H9 (cell line): ENCODE results near the gene AQP5. TPM values are rescaled to one million over a fixed set of nuclear protein-coding genes. Genes with fewer than 3 reads are reported as not detected.

Experiments
- DNase-seq: peaks from one replicate; pipeline ENCODE4 v3.0.0-alpha.2; 2017
- H2AFZ ChIP-seq: one replicate; pipeline ENCODE4 v1.6.1; 2013; ENCODE audit warnings: mild to moderate bottlenecking, low read length, control low read depth, moderate library complexity
- H2AK5ac ChIP-seq: 2 replicates; pipeline ENCODE4 v1.6.1; 2013; ENCODE audit warnings: low read length, control low read depth, mixed read lengths; ENCODE audit not compliant: insufficient read length
- H2BK120ac ChIP-seq: one replicate; pipeline ENCODE4 v1.6.1; 2013; ENCODE audit warnings: low read depth, mild to moderate bottlenecking, low read length, control low read depth, inconsistent platforms; ENCODE audit not compliant: poor library complexity, severe bottlenecking
- H2BK12ac ChIP-seq: 2 replicates; pipeline ENCODE4 v1.6.1; 2013; ENCODE audit warnings: low read length, control low read depth, mixed read lengths, low read depth; ENCODE audit not compliant: insufficient read length
- H2BK15ac ChIP-seq: 2 replicates; pipeline ENCODE4 v1.6.1; 2013; ENCODE audit warnings: low read depth, low read length, control low read depth
- H2BK20ac ChIP-seq: one replicate; pipeline ENCODE4 v1.6.1; 2013; ENCODE audit warnings: low read depth, mild to moderate bottlenecking, low read length, control low read depth, inconsistent platforms; ENCODE audit not compliant: poor library complexity, severe bottlenecking
- H2BK5ac ChIP-seq: 2 replicates; pipeline ENCODE4 v1.6.1; 2013; ENCODE audit warnings: low read length, control low read depth, mixed read lengths; ENCODE audit not compliant: insufficient read length
- H3K14ac ChIP-seq: 2 replicates; pipeline ENCODE4 v1.6.1; 2013; ENCODE audit warnings: low read length, control low read depth; ENCODE audit not compliant: insufficient read depth
- H3K18ac ChIP-seq: 2 replicates; pipeline ENCODE4 v1.6.1; 2013; ENCODE audit warnings: low read depth, mild to moderate bottlenecking, mixed read lengths, low read length, control low read depth; ENCODE audit not compliant: insufficient read length
- H3K23ac ChIP-seq: 2 replicates; pipeline ENCODE4 v1.6.1; 2013; ENCODE audit warnings: low read length, control low read depth, mixed read lengths, low read depth; ENCODE audit not compliant: insufficient read length
- H3K23me2 ChIP-seq: 2 replicates; pipeline ENCODE4 v1.6.1; 2013; ENCODE audit warnings: low read depth, mild to moderate bottlenecking, mixed read lengths, low read length, control low read depth; ENCODE audit not compliant: insufficient read length, poor library complexity, severe bottlenecking
- H3K27ac ChIP-seq: 2 replicates; pipeline ENCODE4 v1.5.1; 2013; ENCODE audit warnings: low read length, control low read depth, mixed read lengths, low read depth; ENCODE audit not compliant: insufficient read length
- H3K27me3 ChIP-seq: 2 replicates; pipeline ENCODE4 v1.6.1; 2013; ENCODE audit warnings: low read length, control low read depth, inconsistent platforms; ENCODE audit not compliant: insufficient read depth
- H3K4ac ChIP-seq: 2 replicates; pipeline ENCODE4 v1.6.1; 2013; ENCODE audit warnings: low read depth, mild to moderate bottlenecking, control low read depth, inconsistent platforms, low read length, moderate library complexity
- H3K4me1 ChIP-seq: 2 replicates; pipeline ENCODE4 v1.6.1; 2013; ENCODE audit warnings: low read length, control low read depth, inconsistent platforms; ENCODE audit not compliant: insufficient read depth
- H3K4me2 ChIP-seq: 2 replicates; pipeline ENCODE4 v1.6.1; 2013; ENCODE audit warnings: low read length, control low read depth, mixed read lengths; ENCODE audit not compliant: insufficient read length, insufficient read depth
- H3K56ac ChIP-seq: 2 replicates; pipeline ENCODE4 v1.6.1; 2013; ENCODE audit warnings: low read depth, mild to moderate bottlenecking, mixed read lengths, low read length, control low read depth; ENCODE audit not compliant: insufficient read length
- H3K79me1 ChIP-seq: 2 replicates; pipeline ENCODE4 v1.6.1; 2013; ENCODE audit warnings: low read depth, mild to moderate bottlenecking, moderate library complexity, low read length, control low read depth, inconsistent platforms; ENCODE audit not compliant: insufficient read depth, poor library complexity, severe bottlenecking
- H3K79me2 ChIP-seq: 2 replicates; pipeline ENCODE4 v1.6.1; 2013; ENCODE audit warnings: low read length, control low read depth, inconsistent platforms; ENCODE audit not compliant: insufficient read depth
- H3K9ac ChIP-seq: 2 replicates; pipeline ENCODE4 v1.6.1; 2013; ENCODE audit warnings: low read length, control low read depth, mixed read lengths; ENCODE audit not compliant: insufficient read length; ENCODE audit errors: extremely low read depth
- H3K9me3 ChIP-seq: one replicate; pipeline ENCODE4 v1.6.1; 2013; ENCODE audit warnings: low read depth, low read length, inconsistent platforms; ENCODE audit not compliant: control insufficient read depth
- H3T11ph ChIP-seq: one replicate; pipeline ENCODE4 v1.6.1; 2013; ENCODE audit warnings: mild to moderate bottlenecking, low read length, control low read depth, inconsistent platforms
- H4K20me1 ChIP-seq: one replicate; pipeline ENCODE4 v1.6.1; 2013; ENCODE audit not compliant: control insufficient read depth, insufficient read length, insufficient read depth
- H4K5ac ChIP-seq: 2 replicates; pipeline ENCODE4 v1.6.1; 2013; ENCODE audit warnings: low read depth, mild to moderate bottlenecking, mixed read lengths, low read length, control low read depth; ENCODE audit not compliant: insufficient read length
- H4K8ac ChIP-seq: replicated peaks from 2 replicates; pipeline ENCODE4 v1.6.1; 2013; ENCODE audit warnings: low read length, control low read depth, mixed read lengths, low read depth; ENCODE audit not compliant: insufficient read length
- H4K91ac ChIP-seq: 2 replicates; pipeline ENCODE4 v1.6.1; 2013; ENCODE audit warnings: low read depth, mild to moderate bottlenecking, moderate library complexity, mixed read lengths, low read length, control low read depth; ENCODE audit not compliant: insufficient read length
- H3K27ac Mint-ChIP-seq, 3 experiments: 2 replicates in 2 of 3; 3 replicates in 1 of 3; pipeline ENCODE4 v1.8.0; 2020 to 2021; ENCODE audit warnings: mixed read lengths in 3 of 3, mild to moderate bottlenecking in 1 of 3, moderate library complexity in 1 of 3
- H3K27me3 Mint-ChIP-seq: 2 replicates; pipeline ENCODE4 v1.8.0; 2021; ENCODE audit warnings: low read depth, mild to moderate bottlenecking, moderate library complexity, mixed read lengths
- H3K36me3 Mint-ChIP-seq, 3 experiments: 2 replicates in 2 of 3; 3 replicates in 1 of 3; pipeline ENCODE4 v1.8.0; 2020 to 2021; ENCODE audit warnings: low read depth in 3 of 3, mixed read lengths in 3 of 3; ENCODE audit not compliant: insufficient read depth in 1 of 3
- H3K4me1 Mint-ChIP-seq, 2 experiments: 2 replicates each; pipeline ENCODE4 v1.8.0; 2020; ENCODE audit warnings: mixed read lengths in 2 of 2
- H3K4me3 Mint-ChIP-seq, 2 experiments: 2 replicates in 1 of 2; 3 replicates in 1 of 2; pipeline ENCODE4 v1.8.0; 2020 to 2021; ENCODE audit warnings: mild to moderate bottlenecking in 2 of 2, mixed read lengths in 2 of 2, moderate library complexity in 1 of 2
- H3K9me3 Mint-ChIP-seq, 2 experiments: 2 replicates in 1 of 2; 3 replicates in 1 of 2; pipeline ENCODE4 v1.8.0; 2020; ENCODE audit warnings: mild to moderate bottlenecking in 2 of 2, mixed read lengths in 2 of 2, moderate library complexity in 1 of 2
- WGBS: extraction: QIAGEN DNeasy Blood & Tissue Kit; methylation state at CpG from one replicate; pipeline ENCODE4 v1.1.7; 2013; ENCODE audit warnings: missing lambda C conversion rate, low lambda C conversion rate, mixed read lengths; ENCODE audit not compliant: insufficient read length; ENCODE audit errors: extremely low coverage; 5-methylcytosine and 5-hydroxymethylcytosine counted together
- total RNA-seq: library from RNA; stranded (reverse); gene quantifications from 2 replicates; pipeline ENCODE4 v1.2.1, GENCODE V29; 2021
- TF ChIP-seq, protein P1 (sequence below): fragments of 200-600 bp; sonication (generic); conservative IDR thresholded peaks from 3 replicates; pipeline ENCODE4 v1.8.0; 2021; ENCODE audit warnings: antibody characterized with exemption, mild to moderate bottlenecking

AQP5 gene
- total RNA-seq, 1 experiment from 2014 or later: 2.8 TPM

DNA sequence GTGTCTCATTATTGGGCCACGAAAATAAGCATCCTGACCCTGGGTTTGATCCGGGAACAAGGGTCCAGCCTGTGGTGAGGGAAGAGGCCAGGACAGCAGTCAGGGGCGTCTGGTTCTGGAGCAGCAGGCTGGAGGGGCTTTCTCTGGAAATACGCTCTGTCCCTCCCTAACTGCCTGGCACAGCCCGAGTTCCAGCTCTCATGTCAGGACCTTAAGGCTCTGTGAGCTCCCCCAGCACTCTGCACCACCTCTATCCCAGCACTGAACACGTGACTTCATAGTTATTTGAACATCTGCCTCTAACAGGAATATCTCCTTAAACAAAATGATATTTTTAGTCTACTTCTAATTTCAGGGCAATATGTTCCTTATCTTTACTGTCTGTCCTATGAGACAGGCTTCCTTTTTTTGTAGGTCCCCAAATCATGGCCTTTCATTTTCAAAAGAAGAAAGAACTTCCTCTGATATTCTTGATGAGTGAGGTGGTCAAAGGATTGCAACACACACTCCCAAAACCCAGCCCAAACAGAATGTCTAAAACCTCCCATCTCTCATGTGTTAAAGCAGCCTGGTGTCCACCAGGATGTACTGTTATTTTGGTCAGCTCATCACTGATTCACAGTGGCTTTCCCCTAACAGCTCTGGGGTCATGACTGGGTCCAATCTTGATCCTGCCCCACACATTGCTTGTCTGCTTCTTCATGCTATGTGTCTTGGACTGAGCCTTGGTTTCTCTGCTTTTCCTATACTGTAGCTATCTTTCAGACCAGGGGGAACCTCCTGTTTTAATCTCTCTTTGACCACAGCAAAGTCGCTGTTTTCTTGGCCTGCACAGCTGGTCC, 20.8 kb downstream of the AQP5 start:
- no peak overlapping the region for H3K56ac ChIP-seq
- H3K79me1 ChIP-seq: no peaks in the 10 kb centered on the region
- H3K9me3 ChIP-seq: no peaks in the 10 kb centered on the region
- H3T11ph ChIP-seq: no peak overlapping the region
- H3K79me2 ChIP-seq: no peaks in the 10 kb centered on the region
- H3K4ac ChIP-seq: no peak overlapping the region
- no peak overlapping the region for H2BK120ac ChIP-seq
- Mint-ChIP-seq H3K27me3 (no peaks in the 10 kb centered on the region; the same call in 1 of the 2 replicates), H3K27ac (peak overlapping the region in 2 of 3 experiments; percentile 16 to 19; a peak in 1 of 7 replicates), H3K36me3 (peaks cover 0 to 4% (median 1%) of the 10 kb centered on the region in 3 experiments; a peak in 2 of 7 replicates), H3K4me3 (no peak overlapping the region), H3K4me1 (peaks cover 42 to 53% of the 10 kb centered on the region in 2 experiments), H3K9me3 (no peaks in the 10 kb centered on the region)
- no peak overlapping the region for H3K14ac ChIP-seq
- no peak overlapping the region for H3K23ac ChIP-seq
- H3K9ac ChIP-seq: no peak overlapping the region
- no peak for DNase-seq
- no peak overlapping the region for H2BK5ac ChIP-seq
- no peak overlapping the region for H4K8ac ChIP-seq
- H3K23me2 ChIP-seq: no peaks in the 10 kb centered on the region
- TF ChIP-seq, protein P1, sequence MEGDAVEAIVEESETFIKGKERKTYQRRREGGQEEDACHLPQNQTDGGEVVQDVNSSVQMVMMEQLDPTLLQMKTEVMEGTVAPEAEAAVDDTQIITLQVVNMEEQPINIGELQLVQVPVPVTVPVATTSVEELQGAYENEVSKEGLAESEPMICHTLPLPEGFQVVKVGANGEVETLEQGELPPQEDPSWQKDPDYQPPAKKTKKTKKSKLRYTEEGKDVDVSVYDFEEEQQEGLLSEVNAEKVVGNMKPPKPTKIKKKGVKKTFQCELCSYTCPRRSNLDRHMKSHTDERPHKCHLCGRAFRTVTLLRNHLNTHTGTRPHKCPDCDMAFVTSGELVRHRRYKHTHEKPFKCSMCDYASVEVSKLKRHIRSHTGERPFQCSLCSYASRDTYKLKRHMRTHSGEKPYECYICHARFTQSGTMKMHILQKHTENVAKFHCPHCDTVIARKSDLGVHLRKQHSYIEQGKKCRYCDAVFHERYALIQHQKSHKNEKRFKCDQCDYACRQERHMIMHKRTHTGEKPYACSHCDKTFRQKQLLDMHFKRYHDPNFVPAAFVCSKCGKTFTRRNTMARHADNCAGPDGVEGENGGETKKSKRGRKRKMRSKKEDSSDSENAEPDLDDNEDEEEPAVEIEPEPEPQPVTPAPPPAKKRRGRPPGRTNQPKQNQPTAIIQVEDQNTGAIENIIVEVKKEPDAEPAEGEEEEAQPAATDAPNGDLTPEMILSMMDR: no peak
- H4K20me1 ChIP-seq: no peaks in the 10 kb centered on the region
- no peak overlapping the region for H2BK12ac ChIP-seq
- no CpG with 5 or more reads among the region's 7 CpGs for WGBS
- H2AFZ ChIP-seq: no peak overlapping the region
- H3K27ac ChIP-seq: no peak overlapping the region
- H4K5ac ChIP-seq: no peak overlapping the region
- H2BK15ac ChIP-seq: no peak overlapping the region
- no peaks in the 10 kb centered on the region; the same call in 1 of the 2 replicates for H3K4me1 ChIP-seq
- no peak overlapping the region for H3K4me2 ChIP-seq
- no peak overlapping the region for H3K18ac ChIP-seq
- no peak overlapping the region for H2AK5ac ChIP-seq
- no peak overlapping the region for H2BK20ac ChIP-seq
- no peaks in the 10 kb centered on the region for H3K27me3 ChIP-seq
- no peak overlapping the region for H4K91ac ChIP-seq
